Measurements from ENCODE around the gene SIRPB2.

SIRPB2 gene

DNA sequence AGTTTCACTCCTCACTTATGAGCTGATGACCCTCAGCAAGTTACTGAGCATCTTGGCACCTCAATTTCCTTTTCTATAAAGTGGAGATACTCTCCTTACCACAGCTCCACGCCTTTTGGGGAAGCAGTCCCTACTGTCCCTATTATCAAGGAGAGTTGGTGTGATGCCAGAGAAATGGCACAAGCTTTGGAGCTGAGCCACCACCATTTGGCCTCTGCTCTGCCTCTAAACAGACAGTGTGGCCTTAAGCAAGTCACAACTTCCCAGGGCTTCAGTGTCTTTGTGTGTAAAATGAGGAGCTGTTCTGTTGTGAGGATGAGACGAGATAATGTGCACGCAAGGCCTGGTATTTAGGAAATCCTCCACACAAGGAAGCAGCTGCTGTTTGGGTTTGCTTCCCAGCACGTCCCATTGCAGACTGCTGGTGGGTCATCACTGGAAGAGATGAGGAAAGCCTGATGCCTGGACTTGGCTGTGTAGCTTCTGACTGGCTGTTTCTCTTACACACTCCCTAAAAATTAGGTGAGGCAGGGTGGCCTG lies 43.1 kb downstream of the SIRPB2 start:
- no peak for TF ChIP-seq NFIC (IDR thresholded peaks at IDR 0.05)
- TF ChIP-seq, protein P1, sequence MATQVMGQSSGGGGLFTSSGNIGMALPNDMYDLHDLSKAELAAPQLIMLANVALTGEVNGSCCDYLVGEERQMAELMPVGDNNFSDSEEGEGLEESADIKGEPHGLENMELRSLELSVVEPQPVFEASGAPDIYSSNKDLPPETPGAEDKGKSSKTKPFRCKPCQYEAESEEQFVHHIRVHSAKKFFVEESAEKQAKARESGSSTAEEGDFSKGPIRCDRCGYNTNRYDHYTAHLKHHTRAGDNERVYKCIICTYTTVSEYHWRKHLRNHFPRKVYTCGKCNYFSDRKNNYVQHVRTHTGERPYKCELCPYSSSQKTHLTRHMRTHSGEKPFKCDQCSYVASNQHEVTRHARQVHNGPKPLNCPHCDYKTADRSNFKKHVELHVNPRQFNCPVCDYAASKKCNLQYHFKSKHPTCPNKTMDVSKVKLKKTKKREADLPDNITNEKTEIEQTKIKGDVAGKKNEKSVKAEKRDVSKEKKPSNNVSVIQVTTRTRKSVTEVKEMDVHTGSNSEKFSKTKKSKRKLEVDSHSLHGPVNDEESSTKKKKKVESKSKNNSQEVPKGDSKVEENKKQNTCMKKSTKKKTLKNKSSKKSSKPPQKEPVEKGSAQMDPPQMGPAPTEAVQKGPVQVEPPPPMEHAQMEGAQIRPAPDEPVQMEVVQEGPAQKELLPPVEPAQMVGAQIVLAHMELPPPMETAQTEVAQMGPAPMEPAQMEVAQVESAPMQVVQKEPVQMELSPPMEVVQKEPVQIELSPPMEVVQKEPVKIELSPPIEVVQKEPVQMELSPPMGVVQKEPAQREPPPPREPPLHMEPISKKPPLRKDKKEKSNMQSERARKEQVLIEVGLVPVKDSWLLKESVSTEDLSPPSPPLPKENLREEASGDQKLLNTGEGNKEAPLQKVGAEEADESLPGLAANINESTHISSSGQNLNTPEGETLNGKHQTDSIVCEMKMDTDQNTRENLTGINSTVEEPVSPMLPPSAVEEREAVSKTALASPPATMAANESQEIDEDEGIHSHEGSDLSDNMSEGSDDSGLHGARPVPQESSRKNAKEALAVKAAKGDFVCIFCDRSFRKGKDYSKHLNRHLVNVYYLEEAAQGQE (IDR thresholded peaks at IDR 0.05; ENCODE audit: low read depth) = no peak
- no peak for TF ChIP-seq EGR1 (IDR thresholded peaks at IDR 0.05)
- no peak for TF ChIP-seq YY1 (IDR thresholded peaks at IDR 0.05; ENCODE audit: low read depth)
- no peak for TF ChIP-seq RAD21 (IDR thresholded peaks at IDR 0.05; ENCODE audit: low read depth)
- no peak for TF ChIP-seq TAF1 (IDR thresholded peaks at IDR 0.05; ENCODE audit: low read depth)
- TF ChIP-seq, protein P2, sequence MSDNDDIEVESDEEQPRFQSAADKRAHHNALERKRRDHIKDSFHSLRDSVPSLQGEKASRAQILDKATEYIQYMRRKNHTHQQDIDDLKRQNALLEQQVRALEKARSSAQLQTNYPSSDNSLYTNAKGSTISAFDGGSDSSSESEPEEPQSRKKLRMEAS (IDR thresholded peaks at IDR 0.05) = no peak
- TF ChIP-seq, protein P3, sequence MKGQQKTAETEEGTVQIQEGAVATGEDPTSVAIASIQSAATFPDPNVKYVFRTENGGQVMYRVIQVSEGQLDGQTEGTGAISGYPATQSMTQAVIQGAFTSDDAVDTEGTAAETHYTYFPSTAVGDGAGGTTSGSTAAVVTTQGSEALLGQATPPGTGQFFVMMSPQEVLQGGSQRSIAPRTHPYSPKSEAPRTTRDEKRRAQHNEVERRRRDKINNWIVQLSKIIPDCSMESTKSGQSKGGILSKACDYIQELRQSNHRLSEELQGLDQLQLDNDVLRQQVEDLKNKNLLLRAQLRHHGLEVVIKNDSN (IDR thresholded peaks at IDR 0.05) = no peak
- no peak for TF ChIP-seq TEAD4 (IDR thresholded peaks at IDR 0.05)
- no peak for TF ChIP-seq CEBPB (IDR thresholded peaks at IDR 0.05)
- TF ChIP-seq ZBTB7A (IDR thresholded peaks at IDR 0.05; ENCODE audit: low read depth) = no peak
- no peak for TF ChIP-seq CREB1 (IDR thresholded peaks at IDR 0.05; ENCODE audit: low read depth)
- TF ChIP-seq FOXM1 (IDR thresholded peaks at IDR 0.05; ENCODE audit: borderline replicate concordance, low read depth) = no peak
- TF ChIP-seq EP300 (IDR thresholded peaks at IDR 0.05; ENCODE audit: borderline replicate concordance) = no peak
- no peak for TF ChIP-seq TCF12 (IDR thresholded peaks at IDR 0.05; ENCODE audit: low read depth)

DNA sequence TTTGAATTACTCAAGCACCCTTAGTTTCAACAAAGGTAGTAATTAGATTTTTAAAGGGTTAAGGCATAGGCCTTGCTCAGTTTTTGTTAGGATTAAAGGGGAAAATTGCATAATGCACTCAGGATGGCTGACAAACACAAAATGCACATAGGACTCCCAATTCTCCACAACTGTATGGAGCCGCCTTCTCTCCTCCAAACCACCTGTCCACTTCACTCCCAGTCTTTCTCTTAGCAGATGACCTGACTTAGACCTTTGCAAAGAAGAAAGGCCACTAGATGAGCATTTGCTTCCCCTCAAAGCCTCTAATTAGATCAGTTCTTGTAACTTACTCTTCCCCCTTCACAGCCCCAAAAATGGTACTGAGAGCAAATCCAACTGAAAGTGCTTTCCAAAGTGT lies 44.7 kb downstream of the SIRPB2 start:
- no peak for TF ChIP-seq EGR1 (IDR thresholded peaks at IDR 0.05)
- TF ChIP-seq YY1 (IDR thresholded peaks at IDR 0.05; ENCODE audit: low read depth) = no peak
- no peak for TF ChIP-seq TCF12 (IDR thresholded peaks at IDR 0.05; ENCODE audit: low read depth)
- TF ChIP-seq EP300 (IDR thresholded peaks at IDR 0.05; ENCODE audit: borderline replicate concordance) = no peak
- TF ChIP-seq, protein P2 (IDR thresholded peaks at IDR 0.05) = no peak
- no peak for TF ChIP-seq CEBPB (IDR thresholded peaks at IDR 0.05)
- TF ChIP-seq TEAD4 (IDR thresholded peaks at IDR 0.05) = no peak
- TF ChIP-seq FOXM1 (IDR thresholded peaks at IDR 0.05; ENCODE audit: borderline replicate concordance, low read depth) = no peak
- TF ChIP-seq, protein P1 (IDR thresholded peaks at IDR 0.05; ENCODE audit: low read depth) = no peak
- no peak for TF ChIP-seq TAF1 (IDR thresholded peaks at IDR 0.05; ENCODE audit: low read depth)
- no peak for TF ChIP-seq CREB1 (IDR thresholded peaks at IDR 0.05; ENCODE audit: low read depth)
- TF ChIP-seq NFIC (IDR thresholded peaks at IDR 0.05) = no peak

DNA sequence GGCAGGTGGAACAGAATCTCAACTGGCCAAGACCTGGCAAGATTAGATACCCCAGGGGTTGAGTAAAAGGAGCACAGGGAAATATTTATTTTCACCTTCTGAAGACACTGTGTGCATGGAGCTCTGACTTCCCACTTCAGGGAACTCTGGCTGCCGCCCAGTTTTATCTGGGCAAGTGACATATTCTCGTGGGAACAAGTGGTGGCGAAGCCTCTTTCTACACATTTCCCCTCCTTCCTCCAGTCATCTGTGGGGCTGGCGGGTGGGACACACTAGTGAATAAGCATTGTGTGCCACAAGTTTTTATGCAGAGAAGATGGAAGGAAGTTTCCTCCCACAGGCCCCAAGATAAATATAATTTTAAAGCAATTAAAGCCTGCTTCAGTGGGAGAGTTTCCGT lies 48.1 kb downstream of the SIRPB2 start:
- TF ChIP-seq NFIC (IDR thresholded peaks at IDR 0.05) (no peak), TCF12 (IDR thresholded peaks at IDR 0.05; ENCODE audit: low read depth) (no peak), EP300 (IDR thresholded peaks at IDR 0.05; ENCODE audit: borderline replicate concordance) (no peak)

DNA sequence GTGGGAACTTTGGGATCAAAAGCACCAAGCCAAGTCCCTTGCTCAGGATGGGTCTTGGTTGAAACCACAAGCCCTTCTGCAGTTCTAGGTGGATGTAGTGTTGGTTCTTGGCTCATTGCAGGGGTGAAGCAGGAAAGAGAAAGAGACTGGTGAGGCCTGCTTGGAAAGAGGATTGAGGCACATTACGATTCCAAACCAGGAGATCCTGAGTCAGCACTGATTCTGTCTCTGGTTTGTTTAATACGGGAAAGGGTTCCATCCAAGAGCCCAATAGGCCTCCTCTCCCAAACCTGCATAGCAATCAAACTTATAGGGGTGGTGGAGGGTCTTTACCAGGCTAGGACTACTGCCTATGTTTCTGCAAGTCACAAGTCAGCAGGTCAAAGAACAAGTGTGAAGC lies 48.9 kb downstream of the SIRPB2 start:
- TF ChIP-seq, protein P3 (IDR thresholded peaks at IDR 0.05) = no peak
- TF ChIP-seq NFIC (IDR thresholded peaks at IDR 0.05) = no peak
- no peak for TF ChIP-seq YY1 (IDR thresholded peaks at IDR 0.05; ENCODE audit: low read depth)
- no peak for TF ChIP-seq FOXM1 (IDR thresholded peaks at IDR 0.05; ENCODE audit: borderline replicate concordance, low read depth)
- no peak for TF ChIP-seq TEAD4 (IDR thresholded peaks at IDR 0.05)
- no peak for TF ChIP-seq ZBTB7A (IDR thresholded peaks at IDR 0.05; ENCODE audit: low read depth)
- no peak for TF ChIP-seq EP300 (IDR thresholded peaks at IDR 0.05; ENCODE audit: borderline replicate concordance)
- TF ChIP-seq, protein P1 (IDR thresholded peaks at IDR 0.05; ENCODE audit: low read depth) = no peak
- no peak for TF ChIP-seq TCF12 (IDR thresholded peaks at IDR 0.05; ENCODE audit: low read depth)
- no peak for TF ChIP-seq EGR1 (IDR thresholded peaks at IDR 0.05)
- no peak for TF ChIP-seq CEBPB (IDR thresholded peaks at IDR 0.05)
- TF ChIP-seq, protein P2 (IDR thresholded peaks at IDR 0.05) = no peak
- no peak for TF ChIP-seq TAF1 (IDR thresholded peaks at IDR 0.05; ENCODE audit: low read depth)
- TF ChIP-seq CREB1 (IDR thresholded peaks at IDR 0.05; ENCODE audit: low read depth) = no peak
- no peak for TF ChIP-seq RAD21 (IDR thresholded peaks at IDR 0.05; ENCODE audit: low read depth)

Data from Ishikawa (cell line).